Measurements from ENCODE around the gene XPO6.

GRCh38 chr16:28146536-28146935 lies 65.2 kb downstream of the XPO6 start:
- TF ChIP-seq CTCF (IDR thresholded peaks at IDR 0.05) (no peak), POLR2A (IDR thresholded peaks at IDR 0.05) (no peak)
